IMR-90 (cell line): ENCODE results near the gene PRKAG2. TPM values are rescaled to one million over a fixed set of nuclear protein-coding genes. Genes with fewer than 3 reads are reported as not detected.

Source experiments
- ATAC-seq: fragments of 200-7000 bp; cut with Tn5 transposase; 2 replicates; pipeline ENCODE4 v1.9.1; 2020; ENCODE audit warnings: low read depth, mild to moderate bottlenecking, moderate library complexity
- BruUV-seq: library from RNA; stranded (reverse); fragments of 400-500 nt; replicated peaks from 2 replicates; lab custom pipeline; 2021; lab: Mats Ljungman, UMichigan
- CTCF ChIA-PET: fragments of 300-600 bp; formaldehyde crosslinking; extraction: SDS; loops from one replicate; lab custom pipeline; 2021; ENCODE audit warnings: antibody characterized with exemption; lab: Yijun Ruan, JAX
- POLR2A ChIA-PET: fragments of 300-600 bp; sonication (Branson Sonifier 250); formaldehyde crosslinking; loops from one replicate; lab custom pipeline; 2022; ENCODE audit warnings: antibody characterized with exemption; ENCODE audit not compliant: unreplicated experiment; lab: Charles Lee
- DNase-seq: peaks from one replicate; pipeline ENCODE4 v3.0.0; 2013
- H2AFZ ChIP-seq: replicated peaks from 2 replicates; pipeline ENCODE3; 2013; ENCODE audit warnings: low read length, mild to moderate bottlenecking; ENCODE audit not compliant: poor library complexity
- H2AK5ac ChIP-seq: 2 replicates; pipeline ENCODE4 v1.6.1; 2013; ENCODE audit warnings: low read depth, low read length, inconsistent platforms
- H2AK9ac ChIP-seq: replicated peaks from 2 replicates; pipeline ENCODE3; 2013; ENCODE audit warnings: mild to moderate bottlenecking, low read depth, low read length, moderate library complexity; ENCODE audit not compliant: poor library complexity
- H2BK120ac ChIP-seq: 2 replicates; pipeline ENCODE4 v1.6.1; 2013; ENCODE audit warnings: low read depth, low read length, inconsistent platforms
- H2BK15ac ChIP-seq: 3 replicates; pipeline ENCODE4 v1.6.1; 2013; ENCODE audit warnings: low read depth, low read length, inconsistent platforms
- H2BK20ac ChIP-seq: 2 replicates; pipeline ENCODE4 v1.6.1; 2013; ENCODE audit warnings: low read depth, mild to moderate bottlenecking, inconsistent platforms, low read length, moderate library complexity
- H2BK5ac ChIP-seq: 2 replicates; pipeline ENCODE4 v1.6.1; 2013; ENCODE audit warnings: mild to moderate bottlenecking, low read depth, low read length, inconsistent platforms; ENCODE audit not compliant: poor library complexity, severe bottlenecking
- H3K14ac ChIP-seq: replicated peaks from 2 replicates; pipeline ENCODE4 v1.6.1; 2013; ENCODE audit warnings: low read depth, low read length, inconsistent platforms
- H3K18ac ChIP-seq: 2 replicates; pipeline ENCODE4 v1.6.1; 2013; ENCODE audit warnings: low read depth, low read length, control low read depth
- H3K23ac ChIP-seq: 2 replicates; pipeline ENCODE4 v1.6.1; 2013; ENCODE audit warnings: low read depth, low read length, inconsistent platforms
- H3K27ac ChIP-seq: 2 replicates; pipeline ENCODE4 v1.5.1; 2013; ENCODE audit warnings: mild to moderate bottlenecking, control low read depth, low read length; ENCODE audit not compliant: insufficient read depth
- H3K27me3 ChIP-seq: 2 replicates; pipeline ENCODE4 v1.6.1; 2013; ENCODE audit warnings: low read length; ENCODE audit not compliant: control insufficient read depth, insufficient read depth
- H3K36me3 ChIP-seq: 2 replicates; pipeline ENCODE4 v1.6.1; 2013; ENCODE audit warnings: low read length, mixed read lengths; ENCODE audit not compliant: control insufficient read depth, insufficient read depth
- H3K4ac ChIP-seq: 2 replicates; pipeline ENCODE4 v1.6.1; 2013; ENCODE audit warnings: low read depth, low read length, inconsistent platforms
- H3K4me1 ChIP-seq: 2 replicates; pipeline ENCODE4 v1.6.1; 2013; ENCODE audit warnings: low read length, mixed read lengths; ENCODE audit not compliant: control insufficient read depth, insufficient read depth
- H3K4me2 ChIP-seq: 2 replicates; pipeline ENCODE4 v1.6.1; 2013; ENCODE audit warnings: low read depth, mild to moderate bottlenecking, control low read depth, low read length, moderate library complexity
- H3K4me3 ChIP-seq: 2 replicates; pipeline ENCODE4 v1.5.1; 2013; ENCODE audit warnings: low read depth, mild to moderate bottlenecking, control low read depth, low read length, moderate library complexity; ENCODE audit not compliant: insufficient read depth
- H3K56ac ChIP-seq: 2 replicates; pipeline ENCODE4 v1.6.1; 2013; ENCODE audit warnings: low read length, inconsistent platforms; ENCODE audit not compliant: insufficient read depth; ENCODE audit errors: extremely low read depth
- H3K79me1 ChIP-seq, 2 experiments: 2 replicates each; pipeline ENCODE4 v1.6.1; 2013; ENCODE audit warnings: low read length in 2 of 2, inconsistent platforms in 1 of 2, low read depth in 1 of 2
- H3K9ac ChIP-seq: 2 replicates; pipeline ENCODE4 v1.6.1; 2013; ENCODE audit warnings: low read depth, low read length, control low read depth
- H3K9me1 ChIP-seq: 2 replicates; pipeline ENCODE4 v1.6.1; 2013; ENCODE audit warnings: low read length, inconsistent platforms; ENCODE audit not compliant: insufficient read depth
- H3K9me3 ChIP-seq: 2 replicates; pipeline ENCODE4 v1.6.1; 2013; ENCODE audit warnings: low read length; ENCODE audit not compliant: control insufficient read depth, insufficient read depth
- H4K20me1 ChIP-seq: 2 replicates; pipeline ENCODE4 v1.6.1; 2013; ENCODE audit warnings: low read length, inconsistent platforms; ENCODE audit not compliant: insufficient read depth
- H4K5ac ChIP-seq: 2 replicates; pipeline ENCODE4 v1.6.1; 2013; ENCODE audit warnings: mild to moderate bottlenecking, low read depth, low read length, control low read depth
- H4K8ac ChIP-seq, 2 experiments: 2 replicates each; pipeline ENCODE4 v1.6.1; 2013; ENCODE audit warnings: low read depth in 2 of 2, low read length in 2 of 2, control low read depth in 1 of 2, inconsistent platforms in 1 of 2
- H4K91ac ChIP-seq: 2 replicates; pipeline ENCODE4 v1.6.1; 2013; ENCODE audit warnings: low read depth, low read length, inconsistent platforms; ENCODE audit not compliant: insufficient read depth
- MAFK ChIP-seq: IDR thresholded peaks from 2 replicates; pipeline ENCODE4 v1.6.1; 2012; ENCODE audit warnings: low read depth, low read length, improper control_type of control experiment
- MXI1 ChIP-seq: IDR thresholded peaks from 2 replicates; pipeline ENCODE4 v1.6.1; 2012; ENCODE audit warnings: low read depth, mild to moderate bottlenecking, low read length, moderate library complexity, borderline replicate concordance
- RAD21 ChIP-seq: IDR thresholded peaks from 2 replicates; pipeline ENCODE4 v1.6.1; 2012; ENCODE audit warnings: low read length, improper control_type of control experiment
- RCOR1 ChIP-seq: IDR thresholded peaks from 2 replicates; pipeline ENCODE4 v1.6.1; 2012; ENCODE audit warnings: mild to moderate bottlenecking, low read length, improper control_type of control experiment; ENCODE audit not compliant: insufficient replicate concordance
- WGBS, 2 experiments: methylation state at CpG; one replicate each; pipeline versions ENCODE4 v1.1.5 to v1.1.7; 2013; ENCODE audit warnings: missing lambda C conversion rate in 2 of 2; ENCODE audit not compliant: insufficient read length in 1 of 2; ENCODE audit errors: extremely low coverage in 2 of 2; 5-methylcytosine and 5-hydroxymethylcytosine counted together
- dilution Hi-C: fragments of 300-500 bp; cut with HindIII; formaldehyde crosslinking; loops from one replicate; pipeline ENCODE4 v1.14.3; 2018; ENCODE audit warnings: low sequenced_read_pairs; ENCODE audit not compliant: unreplicated experiment
- in situ Hi-C: fragments of 300-500 bp; cut with MboI; formaldehyde crosslinking; loops from 3 replicates; pipeline ENCODE4 v1.14.3; 2019; ENCODE audit warnings: low sequenced_read_pairs, inconsistent platforms, mixed read lengths
- intact Hi-C: fragments of 100-400 bp; cut with micrococcal nuclease; formaldehyde crosslinking; loops from 2 replicates; pipeline ENCODE4 v1.10.0; 2022
- polyA plus RNA-seq, 3 experiments: library from polyadenylated mRNA; depleted of rRNA; stranded (reverse); fragments of >200 nt; gene quantifications; 2 replicates each; pipeline ENCODE4 v1.2.3, GENCODE V29; 2012; ENCODE audit warnings: low replicate concordance in 1 of 3
- total RNA-seq: library from RNA; depleted of rRNA; stranded (reverse); fragments of >200 nt; gene quantifications from 2 replicates; pipeline ENCODE4 v1.2.3, GENCODE V29; 2012
- TF ChIP-seq, protein P1 (sequence below): fragments of 150-350 bp; IDR thresholded peaks from 2 replicates; pipeline ENCODE4 v1.6.1; 2017; ENCODE audit warnings: mild to moderate bottlenecking, antibody characterized with exemption, low read length, low read depth

Gene PRKAG2
- total and polyA plus RNA-seq, 2 of the 4 experiments (the other 2 are of a cell fraction): 15.4 to 21.6 TPM

- TF ChIP-seq, protein P1, sequence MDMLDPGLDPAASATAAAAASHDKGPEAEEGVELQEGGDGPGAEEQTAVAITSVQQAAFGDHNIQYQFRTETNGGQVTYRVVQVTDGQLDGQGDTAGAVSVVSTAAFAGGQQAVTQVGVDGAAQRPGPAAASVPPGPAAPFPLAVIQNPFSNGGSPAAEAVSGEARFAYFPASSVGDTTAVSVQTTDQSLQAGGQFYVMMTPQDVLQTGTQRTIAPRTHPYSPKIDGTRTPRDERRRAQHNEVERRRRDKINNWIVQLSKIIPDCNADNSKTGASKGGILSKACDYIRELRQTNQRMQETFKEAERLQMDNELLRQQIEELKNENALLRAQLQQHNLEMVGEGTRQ: no peak
- no peak for TF ChIP-seq RAD21
- no peak for TF ChIP-seq MXI1
- TF ChIP-seq MAFK: no peak
- TF ChIP-seq RCOR1: no peak
- ATAC-seq (no peak), DNase-seq (no peak)
- no peak overlapping the region for H3K27ac ChIP-seq
- no peak overlapping the region for H3K4me2 ChIP-seq
- H3K9me1 ChIP-seq: peaks cover 10% of the 10 kb centered on the region
- no peak overlapping the region for H2BK20ac ChIP-seq
- H2BK120ac ChIP-seq: no peak overlapping the region
- no peaks in the 10 kb centered on the region for H3K27me3 ChIP-seq
- dilution Hi-C loops (no loop called here), intact Hi-C loops (no loop called here), in situ Hi-C loops (no loop called here)
- CTCF ChIA-PET: interaction anchor here (1.0 kb wide), 1 partner anchor 10 kb away, joined by 3 read pairs; no protein-coding TSS in a partner anchor
- H2BK5ac ChIP-seq: no peak overlapping the region
- H3K36me3 ChIP-seq: no peaks in the 10 kb centered on the region
- WGBS, 2 experiments: no CpG with 5 or more reads among the region's 2 CpGs
- H3K4me1 ChIP-seq: peaks cover 25% of the 10 kb centered on the region
- H4K20me1 ChIP-seq: no peaks in the 10 kb centered on the region
- H4K5ac ChIP-seq: no peak overlapping the region
- no peak overlapping the region for H3K4ac ChIP-seq
- H4K8ac ChIP-seq: no peak overlapping the region
- H2AK9ac ChIP-seq: no peak overlapping the region
- no peak overlapping the region for H3K23ac ChIP-seq
- no peak overlapping the region for H3K56ac ChIP-seq
- no peak overlapping the region for H4K91ac ChIP-seq
- no peak overlapping the region for H2AFZ ChIP-seq
- H3K14ac ChIP-seq: no peak overlapping the region
- POLR2A ChIA-PET: no interaction called here
- no TSS peak for BruUV-seq
- no peaks in the 10 kb centered on the region for H3K9me3 ChIP-seq
- no peak overlapping the region for H2AK5ac ChIP-seq
- peaks cover 3% of the 10 kb centered on the region in 2 experiments; a peak in 1 of 4 replicates for H3K79me1 ChIP-seq
- H3K4me3 ChIP-seq: no peak overlapping the region
- H3K18ac ChIP-seq: no peak overlapping the region
- no peak overlapping the region for H2BK15ac ChIP-seq
- H3K9ac ChIP-seq: no peak overlapping the region
These were observed 185.5 kb downstream of the PRKAG2 start for GRCh38 chr7:151691449-151691848.
